Fibroblast of lung (primary cell): Measurements from ENCODE around the gene ABCC9. TPM values are rescaled to one million over a fixed set of nuclear protein-coding genes. Genes with fewer than 3 reads are reported as not detected.

ENCODE experiments used
- DNase-seq, 2 donors: peaks; one replicate each; pipeline versions ENCODE4 v3.0.0 to v3.0.0-alpha.2; 2010; ENCODE audit warnings: low read depth in 2 of 2
- H2AFZ ChIP-seq: 2 replicates; pipeline ENCODE4 v1.5.1; 2012; ENCODE audit warnings: low read length, control low read depth, inconsistent platforms
- H3K27ac ChIP-seq: 2 replicates; pipeline ENCODE4 v1.5.1; 2011; ENCODE audit warnings: low read length, control low read depth; ENCODE audit not compliant: insufficient read depth
- H3K27me3 ChIP-seq: 2 replicates; pipeline ENCODE4 v1.5.1; 2011; ENCODE audit warnings: mild to moderate bottlenecking, low read length; ENCODE audit not compliant: control insufficient read depth, insufficient read depth
- H3K36me3 ChIP-seq: 2 replicates; pipeline ENCODE4 v1.5.1; 2011; ENCODE audit warnings: low read length; ENCODE audit not compliant: control insufficient read depth, insufficient read depth
- H3K4me1 ChIP-seq: 2 replicates; pipeline ENCODE4 v1.5.1; 2011; ENCODE audit warnings: low read length; ENCODE audit not compliant: control insufficient read depth, insufficient read depth; ENCODE audit errors: extremely low read depth
- H3K4me2 ChIP-seq: 2 replicates; pipeline ENCODE4 v1.5.1; 2011; ENCODE audit warnings: low read length, control low read depth; ENCODE audit not compliant: insufficient read depth; ENCODE audit errors: extremely low read depth
- H3K4me3 ChIP-seq, 4 experiments: fragments of 200-600 bp in 1 of 4; sonication (generic) in 1 of 4; replicated peaks in 1 of 4; 2 replicates each; pipeline ENCODE4 v1.5.1; 2011 to 2016; ENCODE audit warnings: low read length in 4 of 4, low read depth in 3 of 4, mild to moderate bottlenecking in 3 of 4, control low read depth in 2 of 4, inconsistent platforms in 1 of 4, mixed read lengths in 1 of 4; ENCODE audit not compliant: insufficient read depth in 1 of 4; ENCODE audit errors: control extremely low read depth in 1 of 4
- H3K79me2 ChIP-seq: 2 replicates; pipeline ENCODE4 v1.5.1; 2012; ENCODE audit warnings: mild to moderate bottlenecking, low read length, inconsistent platforms; ENCODE audit not compliant: control insufficient read depth, insufficient read depth
- H3K9ac ChIP-seq: 2 replicates; pipeline ENCODE4 v1.5.1; 2011; ENCODE audit warnings: mild to moderate bottlenecking, low read length, control low read depth; ENCODE audit not compliant: insufficient read depth
- H3K9me3 ChIP-seq: 2 replicates; pipeline ENCODE4 v1.5.1; 2012; ENCODE audit warnings: low read depth, low read length; ENCODE audit not compliant: control insufficient read depth, insufficient read depth
- H4K20me1 ChIP-seq: 2 replicates; pipeline ENCODE4 v1.5.1; 2011; ENCODE audit warnings: low read length; ENCODE audit not compliant: control insufficient read depth, insufficient read depth; ENCODE audit errors: extremely low read depth
- CTCF ChIP-seq, 2 donors: IDR thresholded peaks in 1 of 2; conservative IDR thresholded peaks in 1 of 2; 1 replicate in 1 of 2; 2 replicates in 1 of 2; pipeline ENCODE4 v1.5.1; 2011 to 2012; ENCODE audit warnings: low read length in 2 of 2, control low read depth in 1 of 2, inconsistent platforms in 1 of 2, low read depth in 1 of 2, mild to moderate bottlenecking in 1 of 2
- EZH2 ChIP-seq: IDR thresholded peaks from 2 replicates; pipeline ENCODE4 v1.5.1; 2012; ENCODE audit warnings: low read length, control low read depth, mild to moderate bottlenecking; ENCODE audit errors: missing control alignments
- polyA plus RNA-seq, 2 donors: library from polyadenylated mRNA; depleted of rRNA in 1 of 2; stranded (reverse) in 1 of 2; unstranded in 1 of 2; fragments of >200 nt; gene quantifications; 2 replicates each; pipeline ENCODE4 v1.2.1, GENCODE V29; 2011 to 2012; ENCODE audit warnings: missing spikeins in 1 of 2
- total RNA-seq: library from RNA; depleted of rRNA; stranded (reverse); fragments of >200 nt; gene quantifications from 2 replicates; pipeline ENCODE4 v1.2.1, GENCODE V29; 2014

ABCC9 gene
- total and polyA plus RNA-seq, 2 donors (not counting 1 experiment from before 2014, with no cell fraction given) = 9.9 to 31.1 TPM

GRCh38 chr12:21780786-21781185, 160.4 kb downstream of the ABCC9 start:
- no peak overlapping the region for H3K4me2 ChIP-seq
- H3K36me3 ChIP-seq = no peaks in the 10 kb centered on the region
- H3K27ac ChIP-seq = no peak overlapping the region
- no peak for TF ChIP-seq EZH2
- H3K27me3 ChIP-seq = no peaks in the 10 kb centered on the region
- no peaks in the 10 kb centered on the region for H3K4me1 ChIP-seq
- no peak for DNase-seq
- no peaks in the 10 kb centered on the region for H4K20me1 ChIP-seq
- no peaks in the 10 kb centered on the region for H3K9me3 ChIP-seq
- no peak overlapping the region for H3K4me3 ChIP-seq
- H3K79me2 ChIP-seq = no peaks in the 10 kb centered on the region
- H2AFZ ChIP-seq = no peak overlapping the region
- no peak overlapping the region for H3K9ac ChIP-seq

GRCh38 chr12:21776175-21776574, 165.1 kb downstream of the ABCC9 start:
- Histone ChIP-seq H3K27me3 (no peaks in the 10 kb centered on the region), H3K27ac (no peak overlapping the region), H3K4me2 (no peak overlapping the region), H3K9me3 (no peaks in the 10 kb centered on the region), H3K9ac (no peak overlapping the region), H3K79me2 (no peaks in the 10 kb centered on the region), H3K36me3 (no peaks in the 10 kb centered on the region), H2AFZ (no peak overlapping the region), H3K4me3 (no peak overlapping the region), H3K4me1 (peaks cover 7% of the 10 kb centered on the region), H4K20me1 (no peaks in the 10 kb centered on the region)
- no peak for TF ChIP-seq EZH2
- TF ChIP-seq CTCF (conservative IDR thresholded peaks at IDR 0.05 in 1 of 2, IDR thresholded peaks at IDR 0.05 in 1 of 2; ENCODE audit: low read depth in 1 of 2, low read length in 2 of 2) = no peak
- DNase-seq = no peak

- no peaks in the 10 kb centered on the region for H3K9me3 ChIP-seq
- H3K79me2 ChIP-seq = no peaks in the 10 kb centered on the region
- TF ChIP-seq CTCF (conservative IDR thresholded peaks at IDR 0.05 in 1 of 2, IDR thresholded peaks at IDR 0.05 in 1 of 2; ENCODE audit: low read depth in 1 of 2, low read length in 2 of 2) = no peak
- no peak for TF ChIP-seq EZH2
- peak in 1 of 2 donors; percentile 11 for DNase-seq
- peak overlapping the region; percentile 82 for H3K4me2 ChIP-seq
- H3K27ac ChIP-seq = no peak overlapping the region
- H2AFZ ChIP-seq = peak overlapping the region; percentile 29
- no peaks in the 10 kb centered on the region for H3K27me3 ChIP-seq
- H3K9ac ChIP-seq = no peak overlapping the region
- H3K4me3 ChIP-seq = peak overlapping the region; percentile 35 to 73 (median 52)
- H4K20me1 ChIP-seq = no peaks in the 10 kb centered on the region
- no peaks in the 10 kb centered on the region for H3K36me3 ChIP-seq
- H3K4me1 ChIP-seq = peaks cover 11% of the 10 kb centered on the region
These were observed 165.9 kb downstream of the ABCC9 start for GRCh38 chr12:21775133-21775820.
